ENCODE measurements around the gene BOLL.

DNA sequence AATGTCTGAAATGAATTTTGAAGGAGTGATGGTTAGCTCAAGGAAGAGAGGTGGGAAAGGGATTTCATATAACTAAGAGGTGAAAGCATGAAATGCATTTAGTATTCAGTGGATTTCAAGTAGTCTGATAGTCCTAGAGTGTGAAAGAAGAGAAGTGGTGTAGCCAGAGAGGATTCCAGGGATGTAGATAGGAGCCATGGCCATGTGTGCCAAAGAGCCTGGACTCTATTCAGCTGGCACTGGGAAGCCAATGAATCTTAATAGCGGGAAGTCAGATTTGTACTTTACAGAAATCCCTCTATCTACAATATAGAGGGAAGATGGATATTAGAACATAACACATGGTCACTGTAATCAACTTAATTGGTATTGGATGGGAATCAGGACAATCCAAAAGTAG lies 8.3 kb upstream of the BOLL start:
- TF ChIP-seq CTCF (IDR thresholded peaks at IDR 0.05; ENCODE audit: poor library complexity, severe bottlenecking), result no peak
- no peak for TF ChIP-seq RAD21 (conservative IDR thresholded peaks at IDR 0.05)
- TF ChIP-seq EP300 (conservative IDR thresholded peaks at IDR 0.05; ENCODE audit: poor library complexity, severe bottlenecking), result no peak
- TF ChIP-seq, protein P1, sequence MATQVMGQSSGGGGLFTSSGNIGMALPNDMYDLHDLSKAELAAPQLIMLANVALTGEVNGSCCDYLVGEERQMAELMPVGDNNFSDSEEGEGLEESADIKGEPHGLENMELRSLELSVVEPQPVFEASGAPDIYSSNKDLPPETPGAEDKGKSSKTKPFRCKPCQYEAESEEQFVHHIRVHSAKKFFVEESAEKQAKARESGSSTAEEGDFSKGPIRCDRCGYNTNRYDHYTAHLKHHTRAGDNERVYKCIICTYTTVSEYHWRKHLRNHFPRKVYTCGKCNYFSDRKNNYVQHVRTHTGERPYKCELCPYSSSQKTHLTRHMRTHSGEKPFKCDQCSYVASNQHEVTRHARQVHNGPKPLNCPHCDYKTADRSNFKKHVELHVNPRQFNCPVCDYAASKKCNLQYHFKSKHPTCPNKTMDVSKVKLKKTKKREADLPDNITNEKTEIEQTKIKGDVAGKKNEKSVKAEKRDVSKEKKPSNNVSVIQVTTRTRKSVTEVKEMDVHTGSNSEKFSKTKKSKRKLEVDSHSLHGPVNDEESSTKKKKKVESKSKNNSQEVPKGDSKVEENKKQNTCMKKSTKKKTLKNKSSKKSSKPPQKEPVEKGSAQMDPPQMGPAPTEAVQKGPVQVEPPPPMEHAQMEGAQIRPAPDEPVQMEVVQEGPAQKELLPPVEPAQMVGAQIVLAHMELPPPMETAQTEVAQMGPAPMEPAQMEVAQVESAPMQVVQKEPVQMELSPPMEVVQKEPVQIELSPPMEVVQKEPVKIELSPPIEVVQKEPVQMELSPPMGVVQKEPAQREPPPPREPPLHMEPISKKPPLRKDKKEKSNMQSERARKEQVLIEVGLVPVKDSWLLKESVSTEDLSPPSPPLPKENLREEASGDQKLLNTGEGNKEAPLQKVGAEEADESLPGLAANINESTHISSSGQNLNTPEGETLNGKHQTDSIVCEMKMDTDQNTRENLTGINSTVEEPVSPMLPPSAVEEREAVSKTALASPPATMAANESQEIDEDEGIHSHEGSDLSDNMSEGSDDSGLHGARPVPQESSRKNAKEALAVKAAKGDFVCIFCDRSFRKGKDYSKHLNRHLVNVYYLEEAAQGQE (IDR thresholded peaks at IDR 0.05; ENCODE audit: borderline replicate concordance), result no peak
- no peak for TF ChIP-seq EZH2 (IDR thresholded peaks at IDR 0.05; ENCODE audit: borderline replicate concordance, insufficient read depth, low read length, poor library complexity, severe bottlenecking)
- no peak for TF ChIP-seq POLR2AphosphoS5 (IDR thresholded peaks at IDR 0.05)
- TF ChIP-seq TAF1 (IDR thresholded peaks at IDR 0.05; ENCODE audit: low read depth), result no peak
